Heart right ventricle (tissue), 16 donors: ENCODE results near the gene MRPL11. TPM values are rescaled to one million over a fixed set of nuclear protein-coding genes. Genes with fewer than 3 reads are reported as not detected.

Source experiments
- ATAC-seq, 8 donors: fragments of 200-7000 bp; cut with Tn5 transposase; one replicate each; pipeline ENCODE4 v1.9.1; 2020; ENCODE audit warnings: mild to moderate bottlenecking in 8 of 8, moderate library complexity in 8 of 8, moderate number of reproducible peaks in 1 of 8
- DNase-seq, 2 donors: peaks; one replicate each; pipeline ENCODE4 v3.0.0-alpha.2; 2020
- H3K27ac ChIP-seq, 10 donors: fragments of 200-600 bp; sonication (generic) in 2 of 10; one replicate each; pipeline versions ENCODE4 v1.5.0 to v1.8.0; 2020 to 2022; ENCODE audit warnings: mild to moderate bottlenecking in 3 of 10
- H3K27me3 ChIP-seq, 7 donors: fragments of 200-600 bp; one replicate each; pipeline ENCODE4 v1.8.0; 2021 to 2022; ENCODE audit warnings: mild to moderate bottlenecking in 2 of 7
- H3K36me3 ChIP-seq, 9 donors: fragments of 200-600 bp; sonication (generic) in 1 of 9; one replicate each; pipeline versions ENCODE4 v1.5.0 to v1.8.0; 2020 to 2022; ENCODE audit warnings: mild to moderate bottlenecking in 2 of 9
- H3K4me1 ChIP-seq, 9 donors: fragments of 200-600 bp; sonication (generic) in 1 of 9; one replicate each; pipeline versions ENCODE4 v1.5.0 to v1.8.0; 2020 to 2022; ENCODE audit warnings: mild to moderate bottlenecking in 4 of 9
- H3K4me3 ChIP-seq, 10 donors: fragments of 200-600 bp; sonication (generic) in 2 of 10; one replicate each; pipeline versions ENCODE4 v1.5.0 to v1.8.0; 2020 to 2022; ENCODE audit warnings: mild to moderate bottlenecking in 7 of 10, moderate library complexity in 2 of 10
- H3K9me3 ChIP-seq, 11 donors: fragments of 200-600 bp in 10 of 11; sonication (generic) in 2 of 11; one replicate each; pipeline versions ENCODE4 v1.5.0 to v1.8.0; 2013 to 2022; ENCODE audit warnings: mild to moderate bottlenecking in 2 of 11, control low read depth in 1 of 11, moderate library complexity in 1 of 11
- CTCF ChIP-seq, 9 donors: fragments of 200-600 bp; sonication (generic) in 2 of 9; IDR thresholded peaks; one replicate each; pipeline versions ENCODE4 v1.5.0 to v1.8.0; 2021 to 2022; ENCODE audit warnings: antibody characterized with exemption in 9 of 9, mild to moderate bottlenecking in 5 of 9, moderate library complexity in 1 of 9
- WGBS, 2 donors: extraction: QIAGEN DNeasy Blood & Tissue Kit; methylation state at CpG; one replicate each; pipeline ENCODE4 v1.1.7; 2013; ENCODE audit warnings: inconsistent platforms in 1 of 2; 5-methylcytosine and 5-hydroxymethylcytosine counted together
- intact Hi-C, 10 donors: fragments of 100-400 bp; cut with DNase I; formaldehyde crosslinking; loops; one replicate each; pipeline versions ENCODE4 v1.11.1 to v1.14.2; 2022
- polyA plus RNA-seq, 2 donors: library from polyadenylated mRNA; stranded (reverse); fragments of 200-250 nt; gene quantifications; one replicate each; pipeline ENCODE4 v1.2.3, GENCODE V29; 2013
- total RNA-seq, 10 donors: library from RNA; stranded (reverse); fragmentation: NEBNext Ultra II Directional in 3 of 10; extraction: Animal tissue kit (Norgen Biotek cat#: 25700) in 3 of 10; gene quantifications; one replicate each; pipeline versions ENCODE4 v1.2.1 to v1.2.4, GENCODE V29; 2021 to 2023
- donor health status: Arrhythmogenic right ventricular cardiomyopathy.
- donor health status: ischemic (EF 13 %, LVEDD 7.1; RV severe dilation, severe dysfunction).
- donor health status: healthy with polysubstance abuse.
- donor health status: DM: no; HTN: yes; CAD: no.
- donor health status: DM: no; HTN: no; CAD: no.
- donor health status: ischemic (EF 25% LVEDD 6.9; RV normal size, moderate dysfunction).
- donor health status: ischemic (EF 25% LVEDD 5.7; RV mildly dilated, moderate dysfunction).
- donor health status: healthy.
- donor health status: DM: yes; HTN: yes; CAD: no.
- donor health status: Ischemic cardiomyopathy.
- donor health status: ischemic (EF 35%, LVEDD 5.7; RV mildly dilated, moderate dysfunction).
- donor health status: nonischemic (EF 11% LVEDD 7.7; RV severe dilation, severe dysfunction).
- donor health status: DM: yes; HTN: yes; CAD: no.
- donor health status: PGD.
- donor health status: ischemic (EF 29% LVEDD 5.4; RV normal size, mild dysfunction).
- donor health status: nonischemic (EF 23%, LVEDD 6.1; RV moderate dilation, normal function).

Gene MRPL11
- total and polyA plus RNA-seq, 12 donors = 33.3 to 57.2 (median 48.2) TPM

GRCh38 chr11:66415423-66415822, 23.2 kb downstream of the MRPL11 start:
- Histone ChIP-seq H3K9me3 (no peaks in the 10 kb centered on the region), H3K27ac (no peak overlapping the region), H3K4me3 (no peak overlapping the region), H3K4me1 (peaks cover 0 to 42% (median 22%) of the 10 kb centered on the region in 9 donors), H3K36me3 (no peaks in the 10 kb centered on the region), H3K27me3 (peaks cover 0 to 40% (median 12%) of the 10 kb centered on the region in 7 donors)
- DNase-seq (no peak), ATAC-seq (no peak)
- TF ChIP-seq CTCF (IDR thresholded peaks at IDR 0.05) = no peak
- 59 to 69% methylated on average over 2 of the region's 2 CpGs for WGBS, 2 donors
- intact Hi-C loops = loop anchor here in 3 of 10 donors (10.0 kb wide), 2 partner anchors 269 to 419 kb away; no protein-coding TSS in a partner anchor

GRCh38 chr11:66414120-66414934, 24.3 kb downstream of the MRPL11 start:
- Histone ChIP-seq H3K36me3 (no peaks in the 10 kb centered on the region), H3K4me1 (peaks cover 0 to 31% (median 15%) of the 10 kb centered on the region in 9 donors), H3K27me3 (peaks cover 0 to 40% (median 13%) of the 10 kb centered on the region in 7 donors), H3K4me3 (no peak overlapping the region), H3K9me3 (no peaks in the 10 kb centered on the region), H3K27ac (no peak overlapping the region)
- ATAC-seq (no peak), DNase-seq (no peak)
- WGBS, 2 donors = 65 to 70% methylated on average over 12 of the region's 12 CpGs
- intact Hi-C loops = loop anchor here in 4 of 10 donors (5.0 to 10.0 kb wide), 3 partner anchors 263 to 420 kb away; partner anchors contain the start of gene RBM4B (in 1 of the 4)
- TF ChIP-seq CTCF (IDR thresholded peaks at IDR 0.05) = no peak

- 80 to 85% methylated on average over 6 of the region's 6 CpGs for WGBS, 2 donors
- Histone ChIP-seq H3K4me1 (peaks cover 0 to 29% (median 15%) of the 10 kb centered on the region in 9 donors), H3K4me3 (no peak overlapping the region), H3K27ac (no peak overlapping the region), H3K36me3 (no peaks in the 10 kb centered on the region), H3K9me3 (no peaks in the 10 kb centered on the region), H3K27me3 (peaks cover 0 to 36% (median 15%) of the 10 kb centered on the region in 7 donors)
- DNase-seq (no peak), ATAC-seq (no peak)
- intact Hi-C loops = loop anchor here in 4 of 10 donors (5.0 to 10.0 kb wide), 3 partner anchors 264 to 422 kb away; partner anchors contain the start of gene RBM4B (in 1 of the 4)
- no peak for TF ChIP-seq CTCF (IDR thresholded peaks at IDR 0.05)
Observed at GRCh38 chr11:66413167-66413566, 25.5 kb downstream of the MRPL11 start.

- TF ChIP-seq CTCF (IDR thresholded peaks at IDR 0.05) = no peak
- intact Hi-C loops = loop anchor here in 4 of 10 donors (5.0 to 10.0 kb wide), 3 partner anchors 265 to 423 kb away; partner anchors contain the start of gene RBM4B (in 1 of the 4)
- no peak for DNase-seq
- ATAC-seq = no peak
- peaks cover 0 to 32% (median 16%) of the 10 kb centered on the region in 7 donors for H3K27me3 ChIP-seq
- peaks cover 0 to 22% (median 10%) of the 10 kb centered on the region in 9 donors for H3K4me1 ChIP-seq
- no peak overlapping the region for H3K27ac ChIP-seq
- no peaks in the 10 kb centered on the region for H3K36me3 ChIP-seq
- no peak overlapping the region for H3K4me3 ChIP-seq
- H3K9me3 ChIP-seq = no peaks in the 10 kb centered on the region
- WGBS, 2 donors = 61 to 65% methylated on average over 7 of the region's 7 CpGs
Observed at GRCh38 chr11:66412110-66412509, 26.5 kb downstream of the MRPL11 start.
